Esophagus squamous epithelium (tissue), 5 donors: ENCODE results near the gene PTPRB. TPM values are rescaled to one million over a fixed set of nuclear protein-coding genes. Genes with fewer than 3 reads are reported as not detected.

Experiments
- DNase-seq: peaks from one replicate; lab custom pipeline; 2025; lab: John Stamatoyannopoulos, UW
- H3K27ac ChIP-seq, 4 donors: fragments of 200-600 bp; sonication (generic); one replicate each; pipeline ENCODE4 v1.5.1; 2016 to 2019; ENCODE audit warnings: mild to moderate bottlenecking in 1 of 4
- H3K27me3 ChIP-seq, 4 donors: fragments of 200-600 bp; sonication (generic); 1 replicate in 3 of 4; 2 replicates in 1 of 4; pipeline versions ENCODE4 v1.5.1 to v1.6.0; 2017 to 2021; ENCODE audit warnings: antibody characterized with exemption in 1 of 4
- H3K36me3 ChIP-seq, 3 donors: fragments of 200-600 bp; sonication (generic); one replicate each; pipeline ENCODE4 v1.5.1; 2016 to 2019
- H3K4me1 ChIP-seq, 3 donors: fragments of 200-600 bp; sonication (generic); one replicate each; pipeline ENCODE4 v1.5.1; 2017 to 2019
- H3K4me3 ChIP-seq, 4 donors: fragments of 200-600 bp; sonication (generic); 1 replicate in 3 of 4; 2 replicates in 1 of 4; pipeline ENCODE4 v1.5.1; 2016 to 2019; ENCODE audit warnings: mild to moderate bottlenecking in 2 of 4, moderate library complexity in 1 of 4
- H3K9me3 ChIP-seq, 3 donors: fragments of 200-600 bp; sonication (generic); one replicate each; pipeline ENCODE4 v1.5.1; 2016 to 2019
- CTCF ChIP-seq, 6 experiments: fragments of 450-650 bp in 4 of 6; fragments of 200-600 bp in 2 of 6; sonication (generic) in 2 of 6; IDR thresholded peaks; one replicate each; pipeline ENCODE4 v1.5.1; 2016 to 2019; ENCODE audit warnings: antibody characterized with exemption in 6 of 6, mild to moderate bottlenecking in 4 of 6, moderate library complexity in 4 of 6
- POLR2A ChIP-seq, 4 donors: fragments of 450-650 bp; IDR thresholded peaks; one replicate each; pipeline ENCODE4 v1.6.1; 2017; ENCODE audit warnings: antibody characterized with exemption in 4 of 4, mild to moderate bottlenecking in 4 of 4, moderate library complexity in 3 of 4
- WGBS, 2 donors: methylation state at CpG; one replicate each; pipeline ENCODE4 v1.1.5; 2018; 5-methylcytosine and 5-hydroxymethylcytosine counted together
- intact Hi-C: fragments of 100-400 bp; cut with DNase I; formaldehyde crosslinking; loops from one replicate; pipeline ENCODE4 v1.15.0; 2022
- total RNA-seq, 4 donors: library from RNA; depleted of rRNA; stranded (reverse); fragments of >200 nt; gene quantifications; one replicate each; pipeline ENCODE4 v1.1.0, GENCODE V29; 2016
- donor health status: DM: yes; HTN: yes; CAD: no.

The PTPRB gene
- total RNA-seq, 4 donors from 2014 or later = 4.0 to 22.9 (median 7.4) TPM

- no peaks in the 10 kb centered on the region for H3K9me3 ChIP-seq
- H3K36me3 ChIP-seq = peaks cover 0 to 6% (median 0%) of the 10 kb centered on the region in 3 donors
- DNase-seq = no peak
- no peak for TF ChIP-seq POLR2A (IDR thresholded peaks at IDR 0.05)
- no peak for TF ChIP-seq CTCF (IDR thresholded peaks at IDR 0.05)
- peak overlapping the region in 3 of 4 donors; percentile 40 to 60 (median 48) for H3K27ac ChIP-seq
- H3K4me1 ChIP-seq = no peaks in the 10 kb centered on the region
- H3K4me3 ChIP-seq = no peak overlapping the region
- H3K27me3 ChIP-seq = no peaks in the 10 kb centered on the region
- intact Hi-C loops = no loop called here
- WGBS, 2 donors = 79 to 90% methylated on average over 6 of the region's 10 CpGs
These were observed 100.6 kb downstream of the PTPRB start for GRCh38 chr12:70536650-70537049.

- peaks cover 0 to 6% (median 0%) of the 10 kb centered on the region in 3 donors for H3K36me3 ChIP-seq
- no peak for TF ChIP-seq CTCF (IDR thresholded peaks at IDR 0.05)
- no peak for TF ChIP-seq POLR2A (IDR thresholded peaks at IDR 0.05)
- intact Hi-C loops = no loop called here
- no peaks in the 10 kb centered on the region for H3K4me1 ChIP-seq
- no peaks in the 10 kb centered on the region for H3K27me3 ChIP-seq
- DNase-seq = no peak
- H3K27ac ChIP-seq = peak overlapping the region in 3 of 4 donors; percentile 48 to 63 (median 60)
- H3K4me3 ChIP-seq = no peak overlapping the region
- 37 to 58% methylated on average over 5 to 6 of the region's 6 CpGs for WGBS, 2 donors
- no peaks in the 10 kb centered on the region for H3K9me3 ChIP-seq
These were observed 101.3 kb downstream of the PTPRB start for GRCh38 chr12:70535896-70536374.

- Histone ChIP-seq H3K9me3 (no peaks in the 10 kb centered on the region), H3K36me3 (peaks cover 0 to 6% (median 0%) of the 10 kb centered on the region in 3 donors), H3K27me3 (no peaks in the 10 kb centered on the region), H3K4me1 (no peaks in the 10 kb centered on the region), H3K27ac (peak overlapping the region in 1 of 4 donors; percentile 49), H3K4me3 (no peak overlapping the region)
- intact Hi-C loops = no loop called here
- WGBS, 2 donors = 73 to 88% methylated on average over 5 to 6 of the region's 7 CpGs
- no peak for DNase-seq
- TF ChIP-seq POLR2A (IDR thresholded peaks at IDR 0.05) (no peak), CTCF (IDR thresholded peaks at IDR 0.05) (no peak)
These were observed 102.8 kb downstream of the PTPRB start for GRCh38 chr12:70534466-70534865.

GRCh38 chr12:70529647-70530046 is 107.6 kb downstream of the PTPRB start:
- no peaks in the 10 kb centered on the region for H3K9me3 ChIP-seq
- no peak for DNase-seq
- no peak overlapping the region for H3K4me3 ChIP-seq
- TF ChIP-seq CTCF (IDR thresholded peaks at IDR 0.05) (no peak), POLR2A (IDR thresholded peaks at IDR 0.05) (no peak)
- no peaks in the 10 kb centered on the region for H3K27me3 ChIP-seq
- WGBS, 2 donors = 80 to 87% methylated on average over 3 of the region's 3 CpGs
- peaks cover 0 to 6% (median 0%) of the 10 kb centered on the region in 3 donors for H3K36me3 ChIP-seq
- H3K4me1 ChIP-seq = no peaks in the 10 kb centered on the region
- no peak overlapping the region for H3K27ac ChIP-seq
- intact Hi-C loops = no loop called here

- peaks cover 0 to 7% (median 0%) of the 10 kb centered on the region in 3 donors for H3K9me3 ChIP-seq
- H3K4me3 ChIP-seq = no peak overlapping the region
- H3K4me1 ChIP-seq = no peaks in the 10 kb centered on the region
- H3K27me3 ChIP-seq = peaks cover 0 to 4% (median 0%) of the 10 kb centered on the region in 4 donors
- WGBS, 2 donors = 36 to 38% methylated on average over 1 of the region's 1 CpG
- TF ChIP-seq CTCF (IDR thresholded peaks at IDR 0.05) = no peak
- no peak for TF ChIP-seq POLR2A (IDR thresholded peaks at IDR 0.05)
- no peak overlapping the region for H3K27ac ChIP-seq
- DNase-seq = no peak
- intact Hi-C loops = no loop called here
- H3K36me3 ChIP-seq = peaks cover 0 to 5% (median 0%) of the 10 kb centered on the region in 3 donors
These were observed 116.4 kb downstream of the PTPRB start for GRCh38 chr12:70520847-70521246.
